ENCODE results near the gene SERPINB10. TPM values are rescaled to one million over a fixed set of nuclear protein-coding genes. Genes with fewer than 3 reads are reported as not detected.

Gene SERPINB10
- total RNA-seq, 3 donors from 2014 or later = 0.15 TPM; not detected in 2

DNA sequence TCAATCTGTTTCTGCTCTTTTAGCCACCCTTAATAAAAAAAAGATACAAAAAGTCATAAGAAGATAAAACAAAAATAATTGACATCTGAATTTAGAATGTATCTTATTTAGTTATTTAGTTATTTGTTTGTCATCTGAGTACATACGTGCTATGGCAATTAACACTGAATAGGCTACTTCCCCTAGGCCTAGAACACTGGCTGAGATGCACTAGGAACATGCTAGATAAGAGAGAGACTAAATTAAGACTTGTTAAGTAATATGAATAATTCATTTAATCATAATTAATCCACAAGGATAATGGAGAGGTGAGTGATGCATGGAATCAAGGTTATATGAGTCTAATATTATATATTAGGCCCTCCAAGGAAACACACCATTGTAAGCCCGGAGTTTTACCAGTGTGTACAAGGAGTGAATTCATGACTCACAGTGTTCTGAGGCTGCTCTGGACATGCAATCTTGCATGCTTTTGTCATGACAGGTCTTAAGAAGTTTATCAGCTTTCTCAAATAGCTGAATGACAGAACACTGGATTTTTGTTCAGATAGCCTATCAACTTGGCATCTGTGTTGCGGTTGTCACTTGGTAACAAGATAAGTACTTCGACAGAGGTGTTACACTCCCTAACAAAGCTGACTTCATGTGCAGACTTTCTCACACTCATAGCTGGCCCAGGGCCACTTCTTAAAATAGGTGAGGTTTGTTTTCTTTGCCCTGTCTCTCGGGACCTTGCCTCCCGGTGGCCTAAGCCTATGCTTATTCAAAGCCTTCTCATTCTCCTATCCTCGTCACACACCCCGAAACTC, 25.2 kb upstream of the SERPINB10 start:
- DNase-seq (ENCODE audit: low spot score in 2 of 2) = no peak
- Histone ChIP-seq H3K27ac (no peak overlapping the region), H3K4me1 (no peaks in the 10 kb centered on the region), H3K9me3 (no peaks in the 10 kb centered on the region), H3K27me3 (no peaks in the 10 kb centered on the region), H3K36me3 (no peaks in the 10 kb centered on the region), H3K4me3 (no peak overlapping the region)
- TF ChIP-seq, protein P1, sequence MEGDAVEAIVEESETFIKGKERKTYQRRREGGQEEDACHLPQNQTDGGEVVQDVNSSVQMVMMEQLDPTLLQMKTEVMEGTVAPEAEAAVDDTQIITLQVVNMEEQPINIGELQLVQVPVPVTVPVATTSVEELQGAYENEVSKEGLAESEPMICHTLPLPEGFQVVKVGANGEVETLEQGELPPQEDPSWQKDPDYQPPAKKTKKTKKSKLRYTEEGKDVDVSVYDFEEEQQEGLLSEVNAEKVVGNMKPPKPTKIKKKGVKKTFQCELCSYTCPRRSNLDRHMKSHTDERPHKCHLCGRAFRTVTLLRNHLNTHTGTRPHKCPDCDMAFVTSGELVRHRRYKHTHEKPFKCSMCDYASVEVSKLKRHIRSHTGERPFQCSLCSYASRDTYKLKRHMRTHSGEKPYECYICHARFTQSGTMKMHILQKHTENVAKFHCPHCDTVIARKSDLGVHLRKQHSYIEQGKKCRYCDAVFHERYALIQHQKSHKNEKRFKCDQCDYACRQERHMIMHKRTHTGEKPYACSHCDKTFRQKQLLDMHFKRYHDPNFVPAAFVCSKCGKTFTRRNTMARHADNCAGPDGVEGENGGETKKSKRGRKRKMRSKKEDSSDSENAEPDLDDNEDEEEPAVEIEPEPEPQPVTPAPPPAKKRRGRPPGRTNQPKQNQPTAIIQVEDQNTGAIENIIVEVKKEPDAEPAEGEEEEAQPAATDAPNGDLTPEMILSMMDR (IDR thresholded peaks at IDR 0.05) = no peak
- TF ChIP-seq POLR2AphosphoS5 (IDR thresholded peaks at IDR 0.05) = no peak
- no peak for TF ChIP-seq POLR2A (IDR thresholded peaks at IDR 0.05)
- intact Hi-C loops (cut with DNase I; ENCODE audit: low total_unique reads) = no loop called here

DNA sequence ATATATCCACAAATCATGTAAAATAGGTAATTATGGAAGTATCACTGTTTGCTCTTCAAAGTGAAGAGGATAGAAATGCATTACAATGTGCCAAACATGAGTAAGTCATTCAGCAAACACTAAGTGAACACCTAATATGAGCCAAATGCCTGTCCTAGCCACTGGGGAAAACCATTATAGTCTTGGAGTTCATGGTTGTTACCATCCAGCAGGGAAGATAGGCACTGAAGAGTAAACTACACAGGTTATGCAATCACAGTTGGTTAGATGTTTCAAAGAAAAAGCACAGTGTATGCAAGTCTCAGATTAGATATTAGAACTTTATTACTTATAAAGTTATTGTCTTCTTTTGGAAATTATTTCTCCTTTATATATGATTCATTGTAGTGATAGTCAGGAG, 24.1 kb upstream of the SERPINB10 start:
- TF ChIP-seq POLR2AphosphoS5 (IDR thresholded peaks at IDR 0.05) = no peak
- TF ChIP-seq, protein P1 (IDR thresholded peaks at IDR 0.05) = no peak
- TF ChIP-seq POLR2A (IDR thresholded peaks at IDR 0.05) = no peak
- Histone ChIP-seq H3K27me3 (no peaks in the 10 kb centered on the region), H3K36me3 (no peaks in the 10 kb centered on the region), H3K4me3 (no peak overlapping the region), H3K9me3 (no peaks in the 10 kb centered on the region), H3K4me1 (no peaks in the 10 kb centered on the region), H3K27ac (no peak overlapping the region)
- intact Hi-C loops (cut with DNase I; ENCODE audit: low total_unique reads) = no loop called here
- DNase-seq (ENCODE audit: low spot score in 2 of 2) = no peak

DNA sequence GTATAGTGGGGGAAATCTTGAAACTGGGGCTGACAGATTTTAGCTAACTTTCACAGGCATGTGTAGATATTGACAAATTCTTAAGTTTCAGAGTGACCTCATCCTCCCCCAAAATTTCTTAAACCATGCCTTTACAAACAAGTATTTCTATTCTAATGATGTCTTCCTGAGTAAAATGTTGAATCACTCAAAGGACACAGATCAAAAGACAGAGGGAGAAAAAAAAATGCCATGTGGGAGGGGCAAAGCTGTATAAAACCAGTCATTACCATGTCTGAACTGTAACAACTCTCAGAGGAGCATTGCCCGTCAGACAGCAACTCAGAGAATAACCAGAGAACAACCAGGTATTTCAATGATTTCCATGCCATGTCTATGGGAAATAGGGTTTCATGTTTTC, 20.3 kb upstream of the SERPINB10 start, which contains the start of gene SERPINB2:
TSS of gene SERPINB2 (plus strand) at position 282 of the 400 bp plus-strand sequence. CDS start 3,740 bp downstream, outside the sequence.
- Histone ChIP-seq H3K27ac (no peak within 1 kb of the TSS), H3K36me3 (no peaks in the 10 kb centered on the region), H3K4me1 (no peaks in the 10 kb centered on the region), H3K27me3 (no peaks in the 10 kb centered on the region), H3K4me3 (no peak within 1 kb of the TSS), H3K9me3 (no peaks in the 10 kb centered on the region)
- no peak for DNase-seq (ENCODE audit: low spot score in 2 of 2)
- TF ChIP-seq POLR2AphosphoS5 (IDR thresholded peaks at IDR 0.05) (no peak), POLR2A (IDR thresholded peaks at IDR 0.05) (no peak)
- TF ChIP-seq, protein P1 (IDR thresholded peaks at IDR 0.05) = no peak
- intact Hi-C loops (cut with DNase I; ENCODE audit: low total_unique reads) = no loop called here

DNA sequence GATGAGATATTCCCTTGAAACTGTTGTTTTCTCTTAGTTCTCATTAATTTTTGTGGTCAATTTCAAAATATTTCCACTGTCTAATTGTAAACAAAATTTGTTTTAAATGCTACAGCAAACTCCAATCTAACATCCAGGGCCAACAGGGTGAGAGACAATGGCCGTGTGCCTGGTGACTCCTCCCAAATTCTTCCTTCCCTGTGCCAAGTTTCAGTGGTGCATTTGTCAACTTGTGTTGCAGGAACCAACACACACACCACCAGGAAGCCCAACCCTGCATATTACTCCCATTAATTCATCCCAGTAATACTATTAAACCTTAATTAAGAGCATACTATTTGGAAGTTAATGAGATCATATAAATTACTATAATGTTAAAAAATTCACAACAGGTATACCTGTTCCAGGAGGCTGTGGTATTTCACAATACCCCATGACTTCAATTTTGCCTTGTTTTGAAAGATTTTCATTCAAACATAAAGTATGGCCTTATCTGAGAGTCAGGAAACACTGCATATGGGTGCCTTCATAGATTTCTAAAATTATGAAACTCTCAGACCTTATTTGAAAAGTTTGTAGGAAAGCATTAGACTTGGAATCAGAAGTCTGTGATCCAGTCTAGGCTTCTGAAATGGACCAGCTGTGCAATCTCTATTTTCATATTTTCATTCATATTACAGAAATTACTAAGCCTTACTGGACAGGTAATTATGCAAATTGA, 19.1 kb upstream of the SERPINB10 start:
- no peak overlapping the region for H3K4me3 ChIP-seq
- no peak for DNase-seq (ENCODE audit: low spot score in 2 of 2)
- intact Hi-C loops (cut with DNase I; ENCODE audit: low total_unique reads) = no loop called here
- H3K36me3 ChIP-seq = no peaks in the 10 kb centered on the region
- no peaks in the 10 kb centered on the region for H3K4me1 ChIP-seq
- TF ChIP-seq, protein P1 (IDR thresholded peaks at IDR 0.05) = no peak
- no peak for TF ChIP-seq POLR2AphosphoS5 (IDR thresholded peaks at IDR 0.05)
- no peak for TF ChIP-seq POLR2A (IDR thresholded peaks at IDR 0.05)
- no peaks in the 10 kb centered on the region for H3K27me3 ChIP-seq
- no peak overlapping the region for H3K27ac ChIP-seq
- no peaks in the 10 kb centered on the region for H3K9me3 ChIP-seq

DNA sequence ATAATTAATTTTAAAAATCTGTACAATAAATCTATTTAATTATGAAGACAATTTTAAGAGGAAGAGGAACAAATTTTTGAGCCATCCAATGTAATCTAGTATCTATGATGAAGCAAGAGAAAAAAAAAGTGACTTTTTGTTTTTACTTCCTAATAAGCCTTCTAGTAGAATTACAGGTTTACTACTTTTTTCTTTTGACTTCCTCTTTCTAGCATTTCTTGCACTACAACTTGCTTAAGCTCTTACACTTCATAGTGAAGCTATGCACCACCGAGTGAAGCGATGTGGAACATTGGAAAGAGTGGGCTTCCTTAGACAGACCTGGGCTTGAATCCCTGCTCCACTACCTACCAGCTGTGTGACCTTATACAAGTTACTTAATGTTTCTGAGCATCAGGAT, 18.1 kb upstream of the SERPINB10 start:
- Histone ChIP-seq H3K27me3 (no peaks in the 10 kb centered on the region), H3K27ac (no peak overlapping the region), H3K36me3 (no peaks in the 10 kb centered on the region), H3K4me1 (no peaks in the 10 kb centered on the region), H3K9me3 (no peaks in the 10 kb centered on the region), H3K4me3 (no peak overlapping the region)
- intact Hi-C loops (cut with DNase I; ENCODE audit: low total_unique reads) = no loop called here
- TF ChIP-seq, protein P1 (IDR thresholded peaks at IDR 0.05) = no peak
- TF ChIP-seq POLR2A (IDR thresholded peaks at IDR 0.05) (no peak), POLR2AphosphoS5 (IDR thresholded peaks at IDR 0.05) (no peak)
- DNase-seq (ENCODE audit: low spot score in 2 of 2) = no peak
